Sciatic nerve (tissue), 2 donors: ENCODE measurements around the gene ATXN1. TPM values are rescaled to one million over a fixed set of nuclear protein-coding genes. Genes with fewer than 3 reads are reported as not detected.
"Not testable (repeated sequence)": the region's sequence is repeated elsewhere in the genome, so short reads cannot be mapped to it uniquely, and the experiment has no call there.

Experiments
- ATAC-seq: fragments of 200-7000 bp; cut with Tn5 transposase; one replicate; pipeline ENCODE4 v1.9.1; 2020; ENCODE audit warnings: mild to moderate bottlenecking, moderate library complexity
- DNase-seq: peaks from one replicate; pipeline ENCODE4 v3.0.0-alpha.2; 2020; ENCODE audit warnings: low spot score
- intact Hi-C: fragments of 100-400 bp; cut with DNase I; formaldehyde crosslinking; loops from one replicate; pipeline ENCODE4 v1.14.2; 2022
- total RNA-seq: library from RNA; stranded (reverse); fragmentation: NEBNext Ultra II Directional; extraction: Animal tissue kit (Norgen Biotek cat#: 25700); gene quantifications from one replicate; pipeline ENCODE4 v1.2.1, GENCODE V29; 2021
- donor health status: DM: no; HTN: no; CAD: no.
- donor health status: DM: no; HTN: no; CAD: no.

The ATXN1 gene
- total RNA-seq, 1 donor from 2014 or later: 70.0 TPM

- intact Hi-C loops: no loop called here
- ATAC-seq (no peak), DNase-seq (no peak)
Observed at GRCh38 chr6:16639684-16640480, 121.4 kb downstream of the ATXN1 start.

GRCh38 chr6:16637635-16638034 lies 123.6 kb downstream of the ATXN1 start:
- ATAC-seq (no peak), DNase-seq (no peak)
- intact Hi-C loops: no loop called here

GRCh38 chr6:16635810-16636602 lies 125.3 kb downstream of the ATXN1 start:
- intact Hi-C loops: no loop called here
- DNase-seq (no peak), ATAC-seq (no peak)

GRCh38 chr6:16635291-16635809 lies 125.9 kb downstream of the ATXN1 start:
- intact Hi-C loops: no loop called here
- no peak for ATAC-seq
- DNase-seq: no peak

- DNase-seq (no peak), ATAC-seq (no peak)
- intact Hi-C loops: no loop called here
Observed at GRCh38 chr6:16634855-16635254, 126.4 kb downstream of the ATXN1 start.

GRCh38 chr6:16633961-16634360 lies 127.3 kb downstream of the ATXN1 start:
- intact Hi-C loops: no loop called here
- ATAC-seq (no peak), DNase-seq (no peak)

- intact Hi-C loops: no loop called here
- ATAC-seq (no peak), DNase-seq (no peak)
Observed at GRCh38 chr6:16633465-16633864, 127.8 kb downstream of the ATXN1 start.

- intact Hi-C loops: no loop called here
- ATAC-seq (no peak), DNase-seq (no peak)
Observed at GRCh38 chr6:16632101-16632500, 129.2 kb downstream of the ATXN1 start.

- ATAC-seq (no peak), DNase-seq (no peak)
- intact Hi-C loops: no loop called here
Observed at GRCh38 chr6:16630026-16630643, 131.1 kb downstream of the ATXN1 start.

- DNase-seq, ATAC-seq, intact Hi-C loops: not testable (repeated sequence)
Observed at GRCh38 chr6:16628580-16628979, 132.7 kb downstream of the ATXN1 start.

- intact Hi-C loops: no loop called here
- no peak for ATAC-seq
- DNase-seq: no peak
Observed at GRCh38 chr6:16626650-16627049, 134.6 kb downstream of the ATXN1 start.

GRCh38 chr6:16625291-16626265 lies 135.7 kb downstream of the ATXN1 start:
- intact Hi-C loops: no loop called here
- no peak for DNase-seq
- ATAC-seq: no peak

GRCh38 chr6:16624636-16625290 lies 136.5 kb downstream of the ATXN1 start:
- ATAC-seq: no peak

GRCh38 chr6:16623731-16624130 lies 137.5 kb downstream of the ATXN1 start:
- ATAC-seq: no peak

More at GRCh38 chr6:16624636-16625290, 136.5 kb downstream of the ATXN1 start:
- intact Hi-C loops: no loop called here
- no peak for DNase-seq

GRCh38 chr6:16623029-16623653 lies 138.1 kb downstream of the ATXN1 start:
- intact Hi-C loops: no loop called here

More at GRCh38 chr6:16623731-16624130, 137.5 kb downstream of the ATXN1 start:
- intact Hi-C loops: no loop called here
- no peak for DNase-seq

GRCh38 chr6:16622193-16622592 lies 139.1 kb downstream of the ATXN1 start:
- DNase-seq (no peak), ATAC-seq (no peak)
- intact Hi-C loops: no loop called here

More at GRCh38 chr6:16623029-16623653, 138.1 kb downstream of the ATXN1 start:
- ATAC-seq (no peak), DNase-seq (no peak)

- DNase-seq (no peak), ATAC-seq (no peak)
- intact Hi-C loops: no loop called here
Observed at GRCh38 chr6:16621002-16621401, 140.3 kb downstream of the ATXN1 start.
